Measurements from ENCODE around the gene KPNA1.
"Not testable (repeated sequence)": the region's sequence is repeated elsewhere in the genome, so short reads cannot be mapped to it uniquely, and the experiment has no call there.

The KPNA1 gene

GRCh38 chr3:122506450-122506849 is 8.3 kb downstream of the KPNA1 start:
- Histone ChIP-seq H3K27me3 (ENCODE audit: insufficient read depth, low read length) (no peaks in the 10 kb centered on the region), H3K36me3 (ENCODE audit: insufficient read depth, low read length) (no peaks in the 10 kb centered on the region), H3K27ac (ENCODE audit: low read depth, low read length) (no peak overlapping the region), H3K4me3 (ENCODE audit: low read depth, low read length) (no peak overlapping the region), H3K4me1 (ENCODE audit: control insufficient read depth, insufficient read depth, low read length, unreplicated experiment) (peaks cover 11% of the 10 kb centered on the region), H3K79me2 (ENCODE audit: control insufficient read depth, insufficient read depth, low read length, unreplicated experiment) (peaks cover 100% of the 10 kb centered on the region), H2AFZ (ENCODE audit: low read length, unreplicated experiment) (no peak overlapping the region)

GRCh38 chr3:122505676-122506075 is 9.1 kb downstream of the KPNA1 start:
- no peak overlapping the region for H3K27ac ChIP-seq (ENCODE audit: low read depth, low read length)
- no peak overlapping the region for H3K4me3 ChIP-seq (ENCODE audit: low read depth, low read length)
- no peaks in the 10 kb centered on the region for H3K36me3 ChIP-seq (ENCODE audit: insufficient read depth, low read length)
- no peak overlapping the region for H2AFZ ChIP-seq (ENCODE audit: low read length, unreplicated experiment)
- peaks cover 5% of the 10 kb centered on the region for H3K4me1 ChIP-seq (ENCODE audit: control insufficient read depth, insufficient read depth, low read length, unreplicated experiment)
- no peaks in the 10 kb centered on the region for H3K27me3 ChIP-seq (ENCODE audit: insufficient read depth, low read length)
- peaks cover 98% of the 10 kb centered on the region for H3K79me2 ChIP-seq (ENCODE audit: control insufficient read depth, insufficient read depth, low read length, unreplicated experiment)

GRCh38 chr3:122502941-122503340 is 11.8 kb downstream of the KPNA1 start:
- H3K79me2 ChIP-seq (ENCODE audit: control insufficient read depth, insufficient read depth, low read length, unreplicated experiment), result peaks cover 95% of the 10 kb centered on the region
- no peaks in the 10 kb centered on the region for H3K36me3 ChIP-seq (ENCODE audit: insufficient read depth, low read length)
- H3K27ac ChIP-seq (ENCODE audit: low read depth, low read length), result no peak overlapping the region
- peaks cover 13% of the 10 kb centered on the region for H3K4me1 ChIP-seq (ENCODE audit: control insufficient read depth, insufficient read depth, low read length, unreplicated experiment)
- no peaks in the 10 kb centered on the region for H3K27me3 ChIP-seq (ENCODE audit: insufficient read depth, low read length)
- no peak overlapping the region for H3K4me3 ChIP-seq (ENCODE audit: low read depth, low read length)
- no peak overlapping the region for H2AFZ ChIP-seq (ENCODE audit: low read length, unreplicated experiment)

- Histone ChIP-seq H3K27me3 (ENCODE audit: insufficient read depth, low read length) (no peaks in the 10 kb centered on the region), H3K27ac (ENCODE audit: low read depth, low read length) (no peak overlapping the region), H3K4me3 (ENCODE audit: low read depth, low read length) (no peak overlapping the region), H3K4me1 (ENCODE audit: control insufficient read depth, insufficient read depth, low read length, unreplicated experiment) (peaks cover 17% of the 10 kb centered on the region), H3K79me2 (ENCODE audit: control insufficient read depth, insufficient read depth, low read length, unreplicated experiment) (peaks cover 89% of the 10 kb centered on the region), H2AFZ (ENCODE audit: low read length, unreplicated experiment) (no peak overlapping the region), H3K36me3 (ENCODE audit: insufficient read depth, low read length) (no peaks in the 10 kb centered on the region)
These were observed 12.6 kb downstream of the KPNA1 start for GRCh38 chr3:122502139-122502538.

GRCh38 chr3:122500964-122501363 is 13.8 kb downstream of the KPNA1 start:
- H3K36me3 ChIP-seq (ENCODE audit: insufficient read depth, low read length); H3K4me3 ChIP-seq (ENCODE audit: low read depth, low read length); H3K27me3 ChIP-seq (ENCODE audit: insufficient read depth, low read length); H3K27ac ChIP-seq (ENCODE audit: low read depth, low read length); H2AFZ ChIP-seq (ENCODE audit: low read length, unreplicated experiment): not testable (repeated sequence)
- Histone ChIP-seq H3K4me1 (ENCODE audit: control insufficient read depth, insufficient read depth, low read length, unreplicated experiment) (peaks cover 22% of the 10 kb centered on the region), H3K79me2 (ENCODE audit: control insufficient read depth, insufficient read depth, low read length, unreplicated experiment) (peaks cover 88% of the 10 kb centered on the region)

- Histone ChIP-seq H3K27me3 (ENCODE audit: insufficient read depth, low read length) (no peaks in the 10 kb centered on the region), H2AFZ (ENCODE audit: low read length, unreplicated experiment) (no peak overlapping the region), H3K79me2 (ENCODE audit: control insufficient read depth, insufficient read depth, low read length, unreplicated experiment) (peaks cover 69% of the 10 kb centered on the region), H3K4me3 (ENCODE audit: low read depth, low read length) (no peak overlapping the region), H3K36me3 (ENCODE audit: insufficient read depth, low read length) (peaks cover 12% of the 10 kb centered on the region), H3K27ac (ENCODE audit: low read depth, low read length) (peak overlapping the region; percentile 57), H3K4me1 (ENCODE audit: control insufficient read depth, insufficient read depth, low read length, unreplicated experiment) (peaks cover 22% of the 10 kb centered on the region)
These were observed 16.6 kb downstream of the KPNA1 start for GRCh38 chr3:122498152-122498551.

GRCh38 chr3:122497425-122497824 is 17.3 kb downstream of the KPNA1 start:
- Histone ChIP-seq H3K27me3 (ENCODE audit: insufficient read depth, low read length) (no peaks in the 10 kb centered on the region), H3K36me3 (ENCODE audit: insufficient read depth, low read length) (peaks cover 19% of the 10 kb centered on the region), H3K4me3 (ENCODE audit: low read depth, low read length) (no peak overlapping the region), H3K79me2 (ENCODE audit: control insufficient read depth, insufficient read depth, low read length, unreplicated experiment) (peaks cover 69% of the 10 kb centered on the region), H2AFZ (ENCODE audit: low read length, unreplicated experiment) (no peak overlapping the region), H3K27ac (ENCODE audit: low read depth, low read length) (peak overlapping the region; percentile 57), H3K4me1 (ENCODE audit: control insufficient read depth, insufficient read depth, low read length, unreplicated experiment) (peaks cover 22% of the 10 kb centered on the region)

- H3K79me2 ChIP-seq (ENCODE audit: control insufficient read depth, insufficient read depth, low read length, unreplicated experiment), result peaks cover 62% of the 10 kb centered on the region
These were observed 18.2 kb downstream of the KPNA1 start for GRCh38 chr3:122496508-122496907.

GRCh38 chr3:122493296-122493695 is 21.4 kb downstream of the KPNA1 start:
- Histone ChIP-seq H3K4me3 (ENCODE audit: low read depth, low read length) (no peak overlapping the region), H3K27me3 (ENCODE audit: insufficient read depth, low read length) (no peaks in the 10 kb centered on the region), H3K36me3 (ENCODE audit: insufficient read depth, low read length) (peaks cover 27% of the 10 kb centered on the region), H3K27ac (ENCODE audit: low read depth, low read length) (no peak overlapping the region), H2AFZ (ENCODE audit: low read length, unreplicated experiment) (no peak overlapping the region), H3K79me2 (ENCODE audit: control insufficient read depth, insufficient read depth, low read length, unreplicated experiment) (peaks cover 43% of the 10 kb centered on the region), H3K4me1 (ENCODE audit: control insufficient read depth, insufficient read depth, low read length, unreplicated experiment) (peaks cover 17% of the 10 kb centered on the region)

More at GRCh38 chr3:122496508-122496907, 18.2 kb downstream of the KPNA1 start:
- H2AFZ ChIP-seq (ENCODE audit: low read length, unreplicated experiment), result no peak overlapping the region
- no peak overlapping the region for H3K27ac ChIP-seq (ENCODE audit: low read depth, low read length)
- H3K4me3 ChIP-seq (ENCODE audit: low read depth, low read length), result no peak overlapping the region
- peaks cover 21% of the 10 kb centered on the region for H3K36me3 ChIP-seq (ENCODE audit: insufficient read depth, low read length)
- H3K4me1 ChIP-seq (ENCODE audit: control insufficient read depth, insufficient read depth, low read length, unreplicated experiment), result peaks cover 22% of the 10 kb centered on the region
- H3K27me3 ChIP-seq (ENCODE audit: insufficient read depth, low read length), result no peaks in the 10 kb centered on the region

- H3K27ac ChIP-seq (ENCODE audit: low read depth, low read length), result no peak overlapping the region
- H3K36me3 ChIP-seq (ENCODE audit: insufficient read depth, low read length), result peaks cover 15% of the 10 kb centered on the region; the same call in 1 of the 2 replicates
- H3K4me3 ChIP-seq (ENCODE audit: low read depth, low read length), result no peak overlapping the region
- peaks cover 20% of the 10 kb centered on the region for H3K4me1 ChIP-seq (ENCODE audit: control insufficient read depth, insufficient read depth, low read length, unreplicated experiment)
- H2AFZ ChIP-seq (ENCODE audit: low read length, unreplicated experiment), result no peak overlapping the region
- peaks cover 51% of the 10 kb centered on the region for H3K79me2 ChIP-seq (ENCODE audit: control insufficient read depth, insufficient read depth, low read length, unreplicated experiment)
- no peaks in the 10 kb centered on the region for H3K27me3 ChIP-seq (ENCODE audit: insufficient read depth, low read length)
These were observed 26.3 kb downstream of the KPNA1 start for GRCh38 chr3:122488262-122488973.

GRCh38 chr3:122484985-122485384 is 29.8 kb downstream of the KPNA1 start:
- Histone ChIP-seq H3K79me2 (ENCODE audit: control insufficient read depth, insufficient read depth, low read length, unreplicated experiment) (peaks cover 68% of the 10 kb centered on the region), H3K27me3 (ENCODE audit: insufficient read depth, low read length) (no peaks in the 10 kb centered on the region), H2AFZ (ENCODE audit: low read length, unreplicated experiment) (no peak overlapping the region), H3K27ac (ENCODE audit: low read depth, low read length) (peak overlapping the region; percentile 33; the same call in 1 of the 2 replicates), H3K4me3 (ENCODE audit: low read depth, low read length) (no peak overlapping the region), H3K4me1 (ENCODE audit: control insufficient read depth, insufficient read depth, low read length, unreplicated experiment) (peaks cover 30% of the 10 kb centered on the region), H3K36me3 (ENCODE audit: insufficient read depth, low read length) (no peaks in the 10 kb centered on the region)
